ENCODE results near the gene LRFN4.

GRCh38 chr11:66881451-66881835, 24.6 kb downstream of the LRFN4 start:
- TF ChIP-seq CTCF (IDR thresholded peaks at IDR 0.05; ENCODE audit: control extremely low read depth in 1 of 3, insufficient read depth in 1 of 3, low read depth in 1 of 3, low read length in 3 of 3) (no peak), GABPA (IDR thresholded peaks at IDR 0.05; ENCODE audit: borderline replicate concordance, insufficient read depth, low read length) (no peak), CBX5 (IDR thresholded peaks at IDR 0.05; ENCODE audit: low read depth, low read length) (no peak), POLR2A (IDR thresholded peaks at IDR 0.05; ENCODE audit: control extremely low read depth in 1 of 2, low read depth in 2 of 2, low read length in 2 of 2) (no peak), CHD1 (IDR thresholded peaks at IDR 0.05; ENCODE audit: low read depth, low read length) (no peak), SIX5 (IDR thresholded peaks at IDR 0.05; ENCODE audit: low read depth, low read length) (no peak), MAX (IDR thresholded peaks at IDR 0.05) (no peak), BCL11A (IDR thresholded peaks at IDR 0.05; ENCODE audit: low read depth in 2 of 2, low read length in 2 of 2) (no peak), POLR2AphosphoS5 (IDR thresholded peaks at IDR 0.05; ENCODE audit: low read depth, low read length) (no peak), ZNF274 (IDR thresholded peaks at IDR 0.05; ENCODE audit: borderline replicate concordance, extremely low read depth, low read length) (no peak)

All from H1 (cell line).